Activated T-helper 2 cell treated with anti-CD3 and anti-CD28 coated beads, Interferon-gamma antibody, Interleukin-2, Interleukin-4, amounts not matched to agents 10 μg/mL and 5 μg/mL and 100 μg/mL, durations not matched to agents 14 hours and 24 hours and 36 hours (primary cell): Measurements from ENCODE around the gene EZH1. TPM values are rescaled to one million over a fixed set of nuclear protein-coding genes. Genes with fewer than 3 reads are reported as not detected.

Experiments
- DNase-seq: peaks from one replicate; pipeline ENCODE4 v3.0.0; 2021; ENCODE audit warnings: low spot score
- H3K27ac Mint-ChIP-seq: one replicate; pipeline ENCODE4 v1.8.0; 2021; ENCODE audit warnings: mixed read lengths
- H3K27me3 Mint-ChIP-seq: one replicate; pipeline ENCODE4 v1.8.0; 2021; ENCODE audit warnings: low read depth, mixed read lengths
- H3K36me3 Mint-ChIP-seq: one replicate; pipeline ENCODE4 v1.8.0; 2021; ENCODE audit warnings: low read depth, mixed read lengths
- H3K4me1 Mint-ChIP-seq: one replicate; pipeline ENCODE4 v1.8.0; 2021; ENCODE audit warnings: low read depth, mixed read lengths
- H3K4me3 Mint-ChIP-seq: one replicate; pipeline ENCODE4 v1.8.0; 2021; ENCODE audit warnings: low read depth, mild to moderate bottlenecking, moderate library complexity, mixed read lengths
- H3K9me3 Mint-ChIP-seq: one replicate; pipeline ENCODE4 v1.8.0; 2021; ENCODE audit warnings: mixed read lengths
- intact Hi-C: fragments of 100-400 bp; cut with micrococcal nuclease; formaldehyde crosslinking; loops from one replicate; pipeline ENCODE4 v1.15.1; 2023
- total RNA-seq: library from RNA; stranded (reverse); gene quantifications from 2 replicates; pipeline ENCODE4 v1.2.3, GENCODE V29; 2022

EZH1 gene
- total RNA-seq, 1 donor from 2014 or later: 37.1 TPM

- Mint-ChIP-seq H3K36me3 (peaks cover 39% of the 10 kb centered on the region), H3K27ac (no peak overlapping the region), H3K4me3 (no peak overlapping the region), H3K27me3 (no peaks in the 10 kb centered on the region), H3K9me3 (no peaks in the 10 kb centered on the region), H3K4me1 (no peaks in the 10 kb centered on the region)
- DNase-seq: no peak
- intact Hi-C loops: no loop called here
Measured at GRCh38 chr17:42725143-42725542, 19.7 kb downstream of the EZH1 start.

DNA sequence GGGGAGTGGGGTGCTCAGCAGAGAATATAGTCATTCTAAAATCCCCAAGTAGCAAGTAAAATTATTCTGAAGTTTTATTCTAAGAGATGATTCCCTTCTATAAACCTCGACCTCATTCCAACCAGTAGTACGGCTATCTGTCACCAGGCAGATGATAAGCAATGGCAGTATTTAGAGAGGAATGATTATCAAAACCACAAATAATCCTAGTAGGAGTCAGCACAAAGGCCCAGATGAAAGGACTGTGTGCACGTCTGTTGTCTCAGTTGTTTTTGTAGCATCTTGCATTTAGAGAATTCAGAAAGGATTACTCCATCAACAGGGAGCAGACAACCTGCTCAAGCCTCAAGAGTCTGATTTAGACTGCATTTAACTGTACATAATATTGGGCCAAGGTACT lies 21.2 kb downstream of the EZH1 start:
- Mint-ChIP-seq H3K9me3 (no peaks in the 10 kb centered on the region), H3K4me3 (no peak overlapping the region), H3K27ac (no peak overlapping the region), H3K27me3 (no peaks in the 10 kb centered on the region), H3K36me3 (peaks cover 45% of the 10 kb centered on the region), H3K4me1 (no peaks in the 10 kb centered on the region)
- DNase-seq: no peak
- intact Hi-C loops: no loop called here

- H3K27me3 Mint-ChIP-seq: no peaks in the 10 kb centered on the region
- H3K36me3 Mint-ChIP-seq: peaks cover 59% of the 10 kb centered on the region
- H3K4me3 Mint-ChIP-seq: no peak overlapping the region
- H3K9me3 Mint-ChIP-seq: no peaks in the 10 kb centered on the region
- no peak for DNase-seq
- no peaks in the 10 kb centered on the region for H3K4me1 Mint-ChIP-seq
- no peak overlapping the region for H3K27ac Mint-ChIP-seq
- intact Hi-C loops: loop anchor here (1.0 kb wide), 1 partner anchor 42 kb away; no protein-coding TSS in a partner anchor
Measured at GRCh38 chr17:42720996-42721583, 23.8 kb downstream of the EZH1 start.

DNA sequence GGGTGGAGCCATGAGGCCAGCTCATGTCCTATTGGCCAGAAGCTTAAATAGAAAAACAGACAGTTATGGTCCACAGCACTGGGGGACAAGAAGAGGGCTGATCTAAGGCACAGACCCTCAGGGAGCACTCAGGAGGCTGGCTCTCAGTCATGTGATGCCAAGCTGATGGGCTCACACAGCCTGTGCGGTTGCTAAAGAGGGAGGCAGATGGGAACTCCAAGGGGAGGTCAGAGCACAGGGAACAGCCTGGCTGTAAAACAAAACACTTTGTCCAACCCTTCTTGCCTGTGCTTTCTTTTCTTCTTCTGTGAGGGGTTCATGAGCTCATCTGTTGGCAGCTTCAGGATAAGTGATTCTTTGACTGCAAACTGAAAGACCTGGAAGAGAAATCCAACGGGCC lies 35.3 kb downstream of the EZH1 start:
- H3K36me3 Mint-ChIP-seq: peaks cover 90% of the 10 kb centered on the region
- no peaks in the 10 kb centered on the region for H3K9me3 Mint-ChIP-seq
- no peaks in the 10 kb centered on the region for H3K27me3 Mint-ChIP-seq
- intact Hi-C loops: no loop called here
- H3K4me3 Mint-ChIP-seq: no peak overlapping the region
- no peak for DNase-seq
- no peak overlapping the region for H3K27ac Mint-ChIP-seq
- H3K4me1 Mint-ChIP-seq: peaks cover 16% of the 10 kb centered on the region

GRCh38 chr17:42708588-42708987 lies 36.3 kb downstream of the EZH1 start:
- no peak for DNase-seq
- peaks cover 90% of the 10 kb centered on the region for H3K36me3 Mint-ChIP-seq
- no peaks in the 10 kb centered on the region for H3K9me3 Mint-ChIP-seq
- intact Hi-C loops: no loop called here
- H3K27me3 Mint-ChIP-seq: no peaks in the 10 kb centered on the region
- H3K27ac Mint-ChIP-seq: no peak overlapping the region
- no peak overlapping the region for H3K4me3 Mint-ChIP-seq
- H3K4me1 Mint-ChIP-seq: peaks cover 18% of the 10 kb centered on the region

DNA sequence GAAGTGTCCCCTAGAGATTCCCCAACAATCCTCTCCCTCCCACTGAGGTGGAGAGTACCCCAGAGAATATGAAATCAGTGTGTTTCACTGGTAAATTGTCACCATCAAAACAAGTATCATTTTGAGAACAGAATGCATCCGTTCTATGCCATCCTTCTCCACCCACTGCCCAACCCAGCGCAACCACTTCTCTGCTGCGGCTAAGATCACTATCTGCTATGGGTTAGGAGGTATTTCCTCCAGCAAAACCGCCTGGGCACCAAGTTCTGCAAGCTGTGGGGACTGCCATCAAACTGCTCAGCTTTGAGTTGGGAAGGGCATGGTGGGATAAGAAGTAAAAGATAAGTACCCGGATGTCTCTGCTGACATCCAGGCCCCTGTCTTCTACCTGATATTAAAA lies 38.1 kb downstream of the EZH1 start:
- Mint-ChIP-seq H3K27me3 (no peaks in the 10 kb centered on the region), H3K4me3 (no peak overlapping the region), H3K9me3 (no peaks in the 10 kb centered on the region), H3K4me1 (peaks cover 18% of the 10 kb centered on the region), H3K36me3 (peaks cover 95% of the 10 kb centered on the region), H3K27ac (no peak overlapping the region)
- peak; percentile 22 for DNase-seq
- intact Hi-C loops: no loop called here

DNA sequence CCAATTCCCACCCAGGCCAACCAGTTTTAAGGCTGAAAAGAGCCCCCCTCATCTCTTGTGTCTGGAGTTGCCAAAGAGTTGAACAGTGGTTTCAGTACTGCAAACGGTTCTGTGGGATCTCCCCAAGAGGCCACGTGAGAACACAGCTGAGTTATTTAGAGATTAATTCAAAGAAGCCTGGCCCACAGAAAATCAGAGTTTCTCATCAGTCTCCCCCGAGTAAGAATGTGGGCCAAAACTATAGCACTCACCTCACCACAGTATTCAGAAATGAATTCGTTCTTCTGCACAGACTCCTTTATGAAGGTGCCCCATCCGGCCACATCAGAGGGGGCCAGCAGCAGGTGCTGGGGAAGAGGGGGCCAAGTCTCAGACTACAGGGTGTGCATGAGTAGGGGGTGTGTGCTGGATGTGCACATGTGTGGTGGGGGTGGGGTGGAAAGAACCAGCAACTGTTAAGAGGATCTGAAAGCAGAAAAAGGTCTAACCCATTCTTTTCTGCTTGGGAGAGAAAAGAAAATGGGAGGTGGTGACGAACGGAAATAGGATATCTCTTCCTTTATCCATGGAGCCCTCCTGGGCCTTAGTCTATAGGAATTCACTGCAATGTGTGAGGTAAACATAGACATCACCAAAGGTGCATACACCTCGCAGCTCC lies 39.9 kb downstream of the EZH1 start:
- intact Hi-C loops: no loop called here
- Mint-ChIP-seq H3K27ac (no peak overlapping the region), H3K4me1 (peaks cover 18% of the 10 kb centered on the region), H3K4me3 (no peak overlapping the region), H3K9me3 (no peaks in the 10 kb centered on the region), H3K27me3 (no peaks in the 10 kb centered on the region), H3K36me3 (peaks cover 93% of the 10 kb centered on the region)
- no peak for DNase-seq

GRCh38 chr17:42704490-42704836 lies 40.4 kb downstream of the EZH1 start:
- intact Hi-C loops: no loop called here
- Mint-ChIP-seq H3K36me3 (peaks cover 88% of the 10 kb centered on the region), H3K4me1 (peaks cover 18% of the 10 kb centered on the region), H3K4me3 (no peak overlapping the region), H3K9me3 (no peaks in the 10 kb centered on the region), H3K27me3 (peaks cover under 1% of the 10 kb centered on the region), H3K27ac (no peak overlapping the region)
- no peak for DNase-seq

GRCh38 chr17:42702446-42702845 lies 42.4 kb downstream of the EZH1 start:
- no peak overlapping the region for H3K4me3 Mint-ChIP-seq
- peaks cover 69% of the 10 kb centered on the region for H3K36me3 Mint-ChIP-seq
- DNase-seq: no peak
- peaks cover 15% of the 10 kb centered on the region for H3K4me1 Mint-ChIP-seq
- intact Hi-C loops: no loop called here
- no peak overlapping the region for H3K27ac Mint-ChIP-seq
- H3K27me3 Mint-ChIP-seq: peaks cover 3% of the 10 kb centered on the region
- no peaks in the 10 kb centered on the region for H3K9me3 Mint-ChIP-seq

DNA sequence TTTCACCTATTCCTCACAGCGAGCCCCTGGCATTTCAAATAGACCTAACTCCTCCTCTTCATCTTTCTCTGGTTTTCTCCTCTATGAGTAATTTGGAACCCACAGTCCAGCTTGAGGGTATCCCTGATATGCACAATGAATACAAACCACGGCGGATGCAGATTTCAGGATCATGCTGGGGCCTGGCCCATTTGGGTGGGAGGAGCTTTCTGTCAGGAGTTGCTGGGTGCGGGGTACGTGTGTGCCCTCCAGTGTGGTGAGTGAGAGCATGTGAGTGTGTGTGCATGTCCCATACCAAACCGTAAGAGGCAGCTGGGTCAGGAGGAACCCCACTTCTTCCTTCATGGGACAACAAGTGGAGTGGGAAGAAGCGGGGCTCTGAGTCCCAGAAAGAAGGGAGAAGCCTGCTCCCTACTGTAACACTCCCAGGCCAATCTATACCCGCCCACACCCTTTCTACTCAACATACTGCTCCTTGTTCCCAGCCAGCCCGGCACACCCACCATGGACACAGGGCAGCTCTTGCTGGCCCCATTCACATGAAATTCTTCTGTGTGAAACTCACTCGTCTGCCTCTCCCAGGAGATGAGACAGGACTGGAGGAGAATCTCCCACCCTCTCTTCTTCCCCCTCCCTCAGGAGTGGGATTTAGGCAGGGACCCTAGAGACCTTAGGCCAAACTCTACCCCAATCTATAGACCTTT lies 44.1 kb downstream of the EZH1 start:
- intact Hi-C loops: no loop called here
- Mint-ChIP-seq H3K4me3 (no peak overlapping the region), H3K4me1 (peaks cover 9% of the 10 kb centered on the region), H3K36me3 (peaks cover 58% of the 10 kb centered on the region), H3K27me3 (peaks cover 3% of the 10 kb centered on the region), H3K27ac (no peak overlapping the region), H3K9me3 (no peaks in the 10 kb centered on the region)
- DNase-seq: no peak

GRCh38 chr17:42699415-42699740 lies 45.5 kb downstream of the EZH1 start:
- intact Hi-C loops: no loop called here
- Mint-ChIP-seq H3K27me3 (peaks cover 3% of the 10 kb centered on the region), H3K36me3 (peaks cover 46% of the 10 kb centered on the region), H3K27ac (no peak overlapping the region), H3K4me3 (no peak overlapping the region), H3K4me1 (peaks cover under 1% of the 10 kb centered on the region), H3K9me3 (no peaks in the 10 kb centered on the region)
- no peak for DNase-seq

- Mint-ChIP-seq H3K9me3 (no peaks in the 10 kb centered on the region), H3K27me3 (peaks cover 3% of the 10 kb centered on the region), H3K36me3 (peaks cover 41% of the 10 kb centered on the region), H3K27ac (no peak overlapping the region), H3K4me3 (no peak overlapping the region), H3K4me1 (no peaks in the 10 kb centered on the region)
- DNase-seq: no peak
- intact Hi-C loops: no loop called here
Measured at GRCh38 chr17:42698736-42699414, 46.0 kb downstream of the EZH1 start.
